Endothelial cell of umbilical vein (primary cell): ENCODE measurements around the gene GTPBP2. TPM values are rescaled to one million over a fixed set of nuclear protein-coding genes. Genes with fewer than 3 reads are reported as not detected.
A peak's percentile ranks its signal among the peaks of the same experiment; 100 is the strongest.

Experiments used
- BruUV-seq: library from RNA; stranded (reverse); fragments of 400-500 nt; replicated peaks from 2 replicates; lab custom pipeline; 2021; lab: Mats Ljungman, UMichigan
- CTCF ChIA-PET: fragments of 300-600, 350-600 bp; sonication (Branson Sonifier 250); formaldehyde crosslinking; loops from one replicate; lab custom pipeline; 2021; ENCODE audit warnings: antibody characterized with exemption, inconsistent platforms; lab: Charles Lee
- POLR2A ChIA-PET: fragments of 300-600, 350-600 bp; sonication (Branson Sonifier 250); formaldehyde crosslinking; loops from one replicate; lab custom pipeline; 2021; ENCODE audit warnings: antibody characterized with exemption, inconsistent platforms; lab: Charles Lee
- DNase-seq: peaks from one replicate; pipeline ENCODE4 v3.0.0-alpha.2; 2011; ENCODE audit warnings: low read depth, low spot score
- FAIRE-seq: peaks from 2 replicates; lab custom pipeline; 2011; peaks lifted over from hg19 to GRCh38; lab: Jason Lieb, UNC
- H2AFZ ChIP-seq: 2 replicates; pipeline ENCODE4 v1.6.0; 2012; ENCODE audit warnings: low read depth, low read length, control low read depth, inconsistent platforms
- H3K27ac ChIP-seq: 2 replicates; pipeline ENCODE4 v1.5.1; 2011; ENCODE audit warnings: low read depth, mild to moderate bottlenecking, control low read depth, low read length, moderate library complexity; ENCODE audit not compliant: insufficient read depth
- H3K27me3 ChIP-seq, 2 experiments: 2 replicates each; pipeline versions ENCODE4 v1.6.0 to v1.6.1; 2011; ENCODE audit warnings: low read length in 2 of 2, mixed read lengths in 1 of 2; ENCODE audit not compliant: control insufficient read depth in 2 of 2, insufficient read depth in 2 of 2
- H3K36me3 ChIP-seq, 2 experiments: 2 replicates in 1 of 2; 3 replicates in 1 of 2; pipeline ENCODE4 v1.5.1; 2011; ENCODE audit warnings: low read length in 2 of 2, mild to moderate bottlenecking in 1 of 2, moderate library complexity in 1 of 2; ENCODE audit not compliant: control insufficient read depth in 2 of 2, insufficient read depth in 2 of 2; ENCODE audit errors: extremely low read depth in 1 of 2
- H3K4me1 ChIP-seq: 3 replicates; pipeline ENCODE4 v1.5.1; 2011; ENCODE audit warnings: mild to moderate bottlenecking, low read length; ENCODE audit not compliant: control insufficient read depth, insufficient read depth; ENCODE audit errors: extremely low read depth
- H3K4me2 ChIP-seq: 2 replicates; pipeline ENCODE4 v1.6.1; 2011; ENCODE audit warnings: low read length, control low read depth, mixed read lengths; ENCODE audit not compliant: insufficient read depth
- H3K4me3 ChIP-seq, 3 experiments: fragments of 200-600 bp in 1 of 3; sonication (generic), shearing (Covaris generic) in 1 of 3; replicated peaks in 1 of 3; 2 replicates each; pipeline ENCODE4 v1.5.1; 2011 to 2016; ENCODE audit warnings: control low read depth in 3 of 3, low read length in 3 of 3, mild to moderate bottlenecking in 2 of 3, inconsistent platforms in 1 of 3, low read depth in 1 of 3, moderate library complexity in 1 of 3; ENCODE audit not compliant: insufficient read depth in 1 of 3
- H3K79me2 ChIP-seq: 2 replicates; pipeline ENCODE4 v1.6.0; 2012; ENCODE audit warnings: low read length, inconsistent platforms; ENCODE audit not compliant: control insufficient read depth, insufficient read depth
- H3K9ac ChIP-seq: replicated peaks from 2 replicates; pipeline ENCODE3; 2011; ENCODE audit warnings: low read length, control low read depth; ENCODE audit not compliant: insufficient read depth; ENCODE audit errors: extremely low read depth
- H3K9me1 ChIP-seq: replicated peaks from 3 replicates; pipeline ENCODE4 v1.6.0; 2011; ENCODE audit warnings: mild to moderate bottlenecking, low read length; ENCODE audit not compliant: control insufficient read depth, insufficient read depth; ENCODE audit errors: extremely low read depth
- H3K9me3 ChIP-seq: replicated peaks from 2 replicates; pipeline ENCODE4 v1.5.1; 2012; ENCODE audit warnings: low read length, inconsistent platforms; ENCODE audit not compliant: control insufficient read depth, insufficient read depth
- H4K20me1 ChIP-seq: replicated peaks from 2 replicates; pipeline ENCODE3; 2011; ENCODE audit warnings: mild to moderate bottlenecking, low read length; ENCODE audit not compliant: control insufficient read depth, insufficient read depth; ENCODE audit errors: extremely low read depth
- EZH2 ChIP-seq: IDR thresholded peaks from 2 replicates; pipeline ENCODE4 v1.6.1; 2012; ENCODE audit warnings: borderline replicate concordance, low read depth, mild to moderate bottlenecking, moderate library complexity, low read length, inconsistent platforms; ENCODE audit not compliant: severe bottlenecking
- FOS ChIP-seq: IDR thresholded peaks from 2 replicates; pipeline ENCODE4 v1.6.1; 2011; ENCODE audit warnings: mild to moderate bottlenecking, low read length, moderate library complexity, borderline replicate concordance; ENCODE audit not compliant: insufficient read depth
- GATA2 ChIP-seq: IDR thresholded peaks from 2 replicates; pipeline ENCODE4 v1.7.0; 2011; ENCODE audit warnings: low read depth, mild to moderate bottlenecking, moderate library complexity, mixed read lengths, low read length; ENCODE audit not compliant: insufficient read length, insufficient read depth
- JUN ChIP-seq: IDR thresholded peaks from 2 replicates; pipeline ENCODE4 v1.6.1; 2011; ENCODE audit warnings: borderline replicate concordance, low read depth; ENCODE audit not compliant: insufficient read length, insufficient read depth
- MAX ChIP-seq: IDR thresholded peaks from 2 replicates; pipeline ENCODE4 v1.6.1; 2011; ENCODE audit not compliant: insufficient read depth, insufficient read length
- MYC ChIP-seq: IDR thresholded peaks from one replicate; pipeline ENCODE4 v1.6.1; 2011; ENCODE audit warnings: mild to moderate bottlenecking, low read depth, low read length
- POLR2A ChIP-seq: IDR thresholded peaks from 2 replicates; pipeline ENCODE4 v1.6.1; 2012; ENCODE audit warnings: low read depth, mild to moderate bottlenecking, control low read depth, low read length
- POLR2AphosphoS5 ChIP-seq: IDR thresholded peaks from 2 replicates; pipeline ENCODE4 v1.6.1; 2012; ENCODE audit warnings: low read depth, mild to moderate bottlenecking, control low read depth, low read length, moderate library complexity; ENCODE audit not compliant: insufficient read depth
- dilution Hi-C: fragments of 300-500 bp; cut with MboI; formaldehyde crosslinking; loops from one replicate; pipeline ENCODE4 v1.15.0; 2019; ENCODE audit warnings: low sequenced_read_pairs; ENCODE audit not compliant: extremely low pct_ligation_motif_present
- intact Hi-C: fragments of 100-400 bp; cut with micrococcal nuclease; formaldehyde crosslinking; loops from one replicate; pipeline ENCODE4 v1.10.0; 2022
- polyA plus RNA-seq, 4 experiments: library from polyadenylated mRNA; depleted of rRNA in 3 of 4; stranded (reverse) in 3 of 4; unstranded in 1 of 4; fragments of >200 nt; gene quantifications; 2 replicates each; pipeline versions ENCODE4 v1.2.1 to v1.2.3, GENCODE V29; 2011 to 2012; ENCODE audit warnings: missing spikeins in 1 of 4
- total RNA-seq: library from RNA; stranded (reverse); gene quantifications from 2 replicates; pipeline ENCODE4 v1.2.3, GENCODE V29; 2021
- TF ChIP-seq, protein P1 (sequence below), 2 donors: IDR thresholded peaks; 1 replicate in 1 of 2; 2 replicates in 1 of 2; pipeline ENCODE4 v1.5.1; 2011; ENCODE audit warnings: low read length in 2 of 2, mild to moderate bottlenecking in 2 of 2, moderate library complexity in 2 of 2, control low read depth in 1 of 2, inconsistent platforms in 1 of 2, low read depth in 1 of 2; ENCODE audit not compliant: insufficient read depth in 1 of 2; ENCODE audit errors: extremely low read depth in 1 of 2

The GTPBP2 gene
- total and polyA plus RNA-seq, 2 donors (not counting 3 experiments of a cell fraction or from before 2014, with no cell fraction given): 87.1 to 112 TPM

GRCh38 chr6:43627008-43627825 lies 1.8 kb downstream of the GTPBP2 start:
- POLR2A ChIA-PET: no interaction called here

GRCh38 chr6:43625393-43625992 lies 3.6 kb downstream of the GTPBP2 start:
- H3K9me1 ChIP-seq: no peaks in the 10 kb centered on the region
- BruUV-seq: no TSS peak
- H3K4me2 ChIP-seq: no peak overlapping the region
- no peaks in the 10 kb centered on the region for H3K9me3 ChIP-seq
- CTCF ChIA-PET: no interaction called here
- H3K27me3 ChIP-seq: no peaks in the 10 kb centered on the region
- no peak overlapping the region for H3K4me3 ChIP-seq
- no peaks in the 10 kb centered on the region for H4K20me1 ChIP-seq
- no peak overlapping the region for H3K27ac ChIP-seq
- DNase-seq: no peak
- H3K4me1 ChIP-seq: peaks cover 25% of the 10 kb centered on the region
- no peak overlapping the region for H3K9ac ChIP-seq
- TF ChIP-seq FOS (no peak), GATA2 (no peak), MAX (no peak), MYC (no peak), EZH2 (no peak), JUN (no peak), POLR2AphosphoS5 (no peak), POLR2A (no peak)
- TF ChIP-seq, protein P1, sequence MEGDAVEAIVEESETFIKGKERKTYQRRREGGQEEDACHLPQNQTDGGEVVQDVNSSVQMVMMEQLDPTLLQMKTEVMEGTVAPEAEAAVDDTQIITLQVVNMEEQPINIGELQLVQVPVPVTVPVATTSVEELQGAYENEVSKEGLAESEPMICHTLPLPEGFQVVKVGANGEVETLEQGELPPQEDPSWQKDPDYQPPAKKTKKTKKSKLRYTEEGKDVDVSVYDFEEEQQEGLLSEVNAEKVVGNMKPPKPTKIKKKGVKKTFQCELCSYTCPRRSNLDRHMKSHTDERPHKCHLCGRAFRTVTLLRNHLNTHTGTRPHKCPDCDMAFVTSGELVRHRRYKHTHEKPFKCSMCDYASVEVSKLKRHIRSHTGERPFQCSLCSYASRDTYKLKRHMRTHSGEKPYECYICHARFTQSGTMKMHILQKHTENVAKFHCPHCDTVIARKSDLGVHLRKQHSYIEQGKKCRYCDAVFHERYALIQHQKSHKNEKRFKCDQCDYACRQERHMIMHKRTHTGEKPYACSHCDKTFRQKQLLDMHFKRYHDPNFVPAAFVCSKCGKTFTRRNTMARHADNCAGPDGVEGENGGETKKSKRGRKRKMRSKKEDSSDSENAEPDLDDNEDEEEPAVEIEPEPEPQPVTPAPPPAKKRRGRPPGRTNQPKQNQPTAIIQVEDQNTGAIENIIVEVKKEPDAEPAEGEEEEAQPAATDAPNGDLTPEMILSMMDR (IDR thresholded peaks at IDR 0.05; ENCODE audit: extremely low read depth in 1 of 2, insufficient read depth in 1 of 2, low read depth in 1 of 2, low read length in 2 of 2): no peak
- FAIRE-seq: no peak
- no peak overlapping the region for H2AFZ ChIP-seq
- intact Hi-C loops: loop anchor here (5.0 kb wide), 1 partner anchor 198 kb away; the partner anchor contains the start of gene ABCC10
- POLR2A ChIA-PET: no interaction called here
- dilution Hi-C loops: no loop called here
- H3K79me2 ChIP-seq: peaks cover 27% of the 10 kb centered on the region
- H3K36me3 ChIP-seq: peaks cover 16 to 42% of the 10 kb centered on the region in 2 experiments

More at GRCh38 chr6:43627008-43627825, 1.8 kb downstream of the GTPBP2 start:
- TSS peak; percentile 70 for BruUV-seq
- peak; percentile 100 for FAIRE-seq
- Histone ChIP-seq H3K4me2 (peak overlapping the region; percentile 55), H3K4me1 (peaks cover 25% of the 10 kb centered on the region), H2AFZ (no peak overlapping the region), H3K27me3 (no peaks in the 10 kb centered on the region), H3K4me3 (peak overlapping the region in 2 of 3 experiments; percentile 2 to 39), H3K36me3 (peaks cover 16 to 30% of the 10 kb centered on the region in 2 experiments), H3K79me2 (peaks cover 27% of the 10 kb centered on the region), H3K9me1 (no peaks in the 10 kb centered on the region), H4K20me1 (no peaks in the 10 kb centered on the region), H3K9ac (peak overlapping the region; percentile 89), H3K9me3 (no peaks in the 10 kb centered on the region), H3K27ac (peak overlapping the region; percentile 96)
- DNase-seq: peak; percentile 92
- TF ChIP-seq GATA2: no peak
- peak; percentile 73 for TF ChIP-seq JUN
- TF ChIP-seq FOS: peak; percentile 43
- TF ChIP-seq POLR2AphosphoS5: peak; percentile 44
- intact Hi-C loops: loop anchor here (2.0 to 5.0 kb wide), 2 partner anchors 50 to 200 kb away; partner anchors contain the start of genes ABCC10, POLH and XPO5
- dilution Hi-C loops: no loop called here
- CTCF ChIA-PET: interaction anchor here (0.9 to 1.4 kb wide), 5 partner anchors 9 to 451 kb away, joined by 3 to 9 read pairs (median 4); partner anchors contain the start of gene MAD2L1BP
